ENCODE measurements around the gene MYH9. TPM values are rescaled to one million over a fixed set of nuclear protein-coding genes. Genes with fewer than 3 reads are reported as not detected.

Gene MYH9
- total RNA-seq, 4 donors from 2014 or later = 284 to 323 (median 294) TPM

DNA sequence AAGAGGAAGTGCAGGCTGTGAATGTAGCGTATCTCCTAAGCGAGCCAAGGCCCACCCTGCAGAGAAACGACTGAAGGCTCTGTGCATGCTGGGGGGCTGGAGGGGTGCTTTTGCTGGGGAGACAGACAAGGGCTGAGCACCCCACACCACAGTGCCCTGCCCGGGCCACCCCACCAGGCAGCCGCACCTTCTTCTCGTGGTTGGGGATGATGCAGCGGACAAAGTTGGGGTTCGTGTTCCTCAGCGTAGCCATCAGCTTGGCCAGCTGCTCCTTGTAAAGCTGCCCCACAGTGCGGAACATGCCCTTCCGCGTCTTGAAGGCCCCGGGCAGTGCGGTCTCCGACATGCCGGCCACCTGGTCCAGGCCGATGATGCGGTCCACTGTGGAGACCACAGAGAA lies 81.5 kb downstream of the MYH9 start:
- Histone ChIP-seq H3K27ac (no peak overlapping the region), H3K9me3 (no peaks in the 10 kb centered on the region), H3K36me3 (peaks cover 98% of the 10 kb centered on the region), H3K27me3 (no peaks in the 10 kb centered on the region), H3K4me3 (no peak overlapping the region), H3K4me1 (no peaks in the 10 kb centered on the region)
- TF ChIP-seq POLR2AphosphoS5 (IDR thresholded peaks at IDR 0.05) = no peak
- TF ChIP-seq EP300 (IDR thresholded peaks at IDR 0.05) = no peak
- TF ChIP-seq, protein P1, sequence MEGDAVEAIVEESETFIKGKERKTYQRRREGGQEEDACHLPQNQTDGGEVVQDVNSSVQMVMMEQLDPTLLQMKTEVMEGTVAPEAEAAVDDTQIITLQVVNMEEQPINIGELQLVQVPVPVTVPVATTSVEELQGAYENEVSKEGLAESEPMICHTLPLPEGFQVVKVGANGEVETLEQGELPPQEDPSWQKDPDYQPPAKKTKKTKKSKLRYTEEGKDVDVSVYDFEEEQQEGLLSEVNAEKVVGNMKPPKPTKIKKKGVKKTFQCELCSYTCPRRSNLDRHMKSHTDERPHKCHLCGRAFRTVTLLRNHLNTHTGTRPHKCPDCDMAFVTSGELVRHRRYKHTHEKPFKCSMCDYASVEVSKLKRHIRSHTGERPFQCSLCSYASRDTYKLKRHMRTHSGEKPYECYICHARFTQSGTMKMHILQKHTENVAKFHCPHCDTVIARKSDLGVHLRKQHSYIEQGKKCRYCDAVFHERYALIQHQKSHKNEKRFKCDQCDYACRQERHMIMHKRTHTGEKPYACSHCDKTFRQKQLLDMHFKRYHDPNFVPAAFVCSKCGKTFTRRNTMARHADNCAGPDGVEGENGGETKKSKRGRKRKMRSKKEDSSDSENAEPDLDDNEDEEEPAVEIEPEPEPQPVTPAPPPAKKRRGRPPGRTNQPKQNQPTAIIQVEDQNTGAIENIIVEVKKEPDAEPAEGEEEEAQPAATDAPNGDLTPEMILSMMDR (IDR thresholded peaks at IDR 0.05) = no peak
- TF ChIP-seq POLR2A (IDR thresholded peaks at IDR 0.05) = no peak
- no peak for DNase-seq (ENCODE audit: low spot score in 2 of 2)
- 88% methylated on average over 17 of the region's 18 CpGs for WGBS

DNA sequence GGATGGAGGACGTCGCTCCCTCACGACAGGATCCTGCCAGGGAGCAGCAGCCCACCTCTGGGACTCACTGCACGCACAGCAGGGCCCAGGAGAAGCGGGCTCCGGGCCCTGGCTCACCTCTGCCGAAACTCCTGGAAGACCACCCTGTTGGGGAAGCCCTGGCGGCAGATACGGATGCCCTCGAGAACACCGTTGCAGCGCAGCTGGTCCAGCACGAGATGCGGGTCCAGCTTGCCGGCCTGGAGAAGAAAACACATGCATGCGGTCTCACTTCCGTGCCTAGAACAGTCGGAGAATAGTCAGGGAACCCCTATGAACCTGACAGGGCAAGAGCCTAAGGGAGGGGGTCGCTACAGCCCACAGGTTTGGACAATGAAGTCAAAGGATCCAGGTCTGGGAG lies 82.0 kb downstream of the MYH9 start:
- no peak for DNase-seq (ENCODE audit: low spot score in 2 of 2)
- no peaks in the 10 kb centered on the region for H3K27me3 ChIP-seq
- H3K4me3 ChIP-seq = no peak overlapping the region
- no peaks in the 10 kb centered on the region for H3K4me1 ChIP-seq
- WGBS = 90% methylated on average over 19 of the region's 19 CpGs
- no peak overlapping the region for H3K27ac ChIP-seq
- TF ChIP-seq EP300 (IDR thresholded peaks at IDR 0.05) (no peak), POLR2AphosphoS5 (IDR thresholded peaks at IDR 0.05) (no peak), POLR2A (IDR thresholded peaks at IDR 0.05) (no peak)
- TF ChIP-seq, protein P1 (IDR thresholded peaks at IDR 0.05) = no peak
- peaks cover 98% of the 10 kb centered on the region for H3K36me3 ChIP-seq
- no peaks in the 10 kb centered on the region for H3K9me3 ChIP-seq

DNA sequence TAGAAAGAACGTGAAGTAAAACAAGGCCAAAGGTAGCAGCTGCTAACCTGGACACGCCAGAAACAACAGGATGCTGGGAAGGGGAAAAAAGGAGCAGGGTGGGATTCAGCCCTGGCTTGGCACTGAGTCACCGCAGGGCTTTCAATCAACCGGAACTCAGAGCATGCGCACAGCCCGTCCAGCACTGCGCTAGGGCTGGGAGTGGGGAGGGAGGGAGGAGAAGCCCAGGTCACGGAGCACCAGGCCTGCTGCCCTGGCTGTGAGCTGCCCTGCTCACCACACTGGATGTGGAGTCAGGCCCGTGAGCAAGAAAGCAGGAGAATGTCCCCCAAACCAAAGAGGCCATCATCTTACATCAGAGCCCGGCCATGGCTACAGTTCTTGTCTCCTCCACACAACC lies 83.3 kb downstream of the MYH9 start:
- no peak overlapping the region for H3K4me3 ChIP-seq
- no peaks in the 10 kb centered on the region for H3K27me3 ChIP-seq
- H3K4me1 ChIP-seq = no peaks in the 10 kb centered on the region
- 84% methylated on average over 7 of the region's 10 CpGs for WGBS
- no peaks in the 10 kb centered on the region for H3K9me3 ChIP-seq
- H3K36me3 ChIP-seq = peaks cover 98% of the 10 kb centered on the region
- no peak for DNase-seq (ENCODE audit: low spot score in 2 of 2)
- H3K27ac ChIP-seq = no peak overlapping the region
- TF ChIP-seq POLR2AphosphoS5 (IDR thresholded peaks at IDR 0.05) (no peak), EP300 (IDR thresholded peaks at IDR 0.05) (no peak), POLR2A (IDR thresholded peaks at IDR 0.05) (no peak)
- TF ChIP-seq, protein P1 (IDR thresholded peaks at IDR 0.05) = no peak

DNA sequence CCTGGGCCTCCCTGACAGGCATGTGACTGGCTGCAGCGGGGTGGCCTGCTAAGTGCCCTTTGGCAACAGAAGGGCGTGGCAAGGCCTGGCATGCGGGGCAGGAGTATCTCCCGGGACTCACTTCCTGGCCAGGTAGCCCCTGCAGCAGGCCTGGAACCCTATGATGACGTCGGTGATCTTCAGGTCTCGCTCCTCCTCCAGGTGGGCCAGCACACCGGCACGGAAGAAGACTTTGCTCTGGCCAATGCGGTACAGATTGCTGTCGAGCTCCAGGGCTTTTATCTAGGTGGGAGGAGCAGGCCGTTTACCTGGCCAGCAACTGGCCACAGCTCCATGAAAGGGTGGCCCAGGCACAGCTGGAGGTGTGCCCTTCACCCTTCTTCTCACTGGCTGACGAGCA lies 83.9 kb downstream of the MYH9 start:
- no peak overlapping the region for H3K27ac ChIP-seq
- no peaks in the 10 kb centered on the region for H3K9me3 ChIP-seq
- no peak for TF ChIP-seq POLR2A (IDR thresholded peaks at IDR 0.05)
- H3K4me3 ChIP-seq = no peak overlapping the region
- 61% methylated on average over 13 of the region's 13 CpGs for WGBS
- H3K4me1 ChIP-seq = no peaks in the 10 kb centered on the region
- no peak for DNase-seq (ENCODE audit: low spot score in 2 of 2)
- H3K36me3 ChIP-seq = peaks cover 98% of the 10 kb centered on the region
- H3K27me3 ChIP-seq = no peaks in the 10 kb centered on the region

DNA sequence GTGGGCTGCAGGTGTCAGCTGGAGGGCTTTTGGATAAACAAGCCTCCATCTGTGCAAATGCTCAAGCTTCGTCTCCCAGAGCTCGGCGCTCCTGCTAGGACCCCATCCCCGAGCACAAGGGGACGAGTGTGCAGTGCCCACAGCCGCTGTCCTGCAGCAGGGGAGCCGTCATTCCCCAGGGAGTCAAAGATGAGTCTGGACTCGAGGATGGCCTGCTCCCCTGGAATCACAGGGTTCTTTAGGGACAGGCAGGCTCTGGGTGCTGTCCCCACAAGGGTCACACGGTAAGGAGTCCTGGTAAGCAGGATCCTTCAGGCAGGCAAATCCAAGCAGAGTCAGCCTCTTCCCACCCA lies 84.7 kb downstream of the MYH9 start:
- H3K4me1 ChIP-seq = no peaks in the 10 kb centered on the region
- TF ChIP-seq EP300 (IDR thresholded peaks at IDR 0.05) (no peak), POLR2AphosphoS5 (IDR thresholded peaks at IDR 0.05) (no peak), POLR2A (IDR thresholded peaks at IDR 0.05) (no peak)
- TF ChIP-seq, protein P1 (IDR thresholded peaks at IDR 0.05) = no peak
- 97% methylated on average over 5 of the region's 9 CpGs for WGBS
- H3K9me3 ChIP-seq = no peaks in the 10 kb centered on the region
- no peak overlapping the region for H3K4me3 ChIP-seq
- peaks cover 98% of the 10 kb centered on the region for H3K36me3 ChIP-seq
- H3K27ac ChIP-seq = no peak overlapping the region
- H3K27me3 ChIP-seq = no peaks in the 10 kb centered on the region
- no peak for DNase-seq (ENCODE audit: low spot score in 2 of 2)

DNA sequence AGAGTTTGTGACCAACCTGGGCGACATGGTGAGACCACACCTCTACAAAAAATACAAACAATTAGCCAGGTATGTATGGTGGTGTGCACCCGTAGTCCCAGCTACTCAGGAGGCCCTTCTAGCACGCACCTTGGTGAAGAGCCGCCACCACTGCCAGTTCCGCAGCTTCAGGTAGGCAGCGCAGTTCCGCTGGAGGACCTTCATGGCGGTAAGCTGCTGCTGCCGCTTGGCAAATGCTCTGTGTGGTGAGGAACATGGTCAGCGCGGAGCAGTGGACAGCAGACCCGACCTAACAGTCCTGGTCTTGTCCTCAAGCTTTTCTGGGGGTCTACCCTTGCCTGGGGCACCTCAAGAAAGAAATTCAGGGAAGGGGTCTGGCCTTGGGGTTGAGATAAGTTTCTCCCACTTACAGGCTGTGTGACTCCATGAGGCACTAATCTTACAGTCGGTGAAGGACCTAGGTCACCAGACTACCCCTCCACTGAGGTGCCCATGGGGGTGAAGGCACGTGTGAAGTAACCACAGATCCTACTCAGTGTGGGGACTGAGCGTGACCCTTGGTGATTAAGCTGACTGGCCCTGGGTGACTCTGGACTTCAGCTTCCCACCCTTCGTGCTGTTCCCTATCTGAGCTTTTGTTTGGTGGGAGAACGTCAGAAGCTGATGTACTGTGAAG lies 85.2 kb downstream of the MYH9 start:
- TF ChIP-seq, protein P1 (IDR thresholded peaks at IDR 0.05) = no peak
- TF ChIP-seq POLR2AphosphoS5 (IDR thresholded peaks at IDR 0.05) = no peak
- TF ChIP-seq EP300 (IDR thresholded peaks at IDR 0.05) = no peak
- TF ChIP-seq POLR2A (IDR thresholded peaks at IDR 0.05) = no peak

More for the DNA sequence above, 85.2 kb downstream of the MYH9 start:
- Histone ChIP-seq H3K27me3 (no peaks in the 10 kb centered on the region), H3K4me3 (no peak overlapping the region), H3K4me1 (no peaks in the 10 kb centered on the region), H3K36me3 (peaks cover 98% of the 10 kb centered on the region), H3K27ac (no peak overlapping the region), H3K9me3 (no peaks in the 10 kb centered on the region)
- 95% methylated on average over 10 of the region's 17 CpGs for WGBS
- no peak for DNase-seq (ENCODE audit: low spot score in 2 of 2)
